Uterus (tissue), 4 donors: Measurements from ENCODE around the gene FOXM1. TPM values are rescaled to one million over a fixed set of nuclear protein-coding genes. Genes with fewer than 3 reads are reported as not detected.

ENCODE experiments used
- DNase-seq, 2 donors: peaks; one replicate each; pipeline ENCODE4 v3.0.0-alpha.2; 2019 to 2020
- H3K27ac ChIP-seq, 2 donors: fragments of 200-600 bp; sonication (generic); 1 replicate in 1 of 2; 2 replicates in 1 of 2; pipeline ENCODE4 v1.5.1; 2016 to 2018
- H3K27me3 ChIP-seq, 2 donors: fragments of 200-600 bp; sonication (generic); one replicate each; pipeline ENCODE4 v1.5.1; 2018 to 2019; ENCODE audit warnings: control low read depth in 1 of 2
- H3K36me3 ChIP-seq, 2 donors: fragments of 200-600 bp; sonication (generic); one replicate each; pipeline ENCODE4 v1.5.1; 2019; ENCODE audit warnings: control low read depth in 1 of 2
- H3K4me1 ChIP-seq, 2 donors: fragments of 200-600 bp; sonication (generic); one replicate each; pipeline ENCODE4 v1.5.1; 2018 to 2019; ENCODE audit warnings: control low read depth in 1 of 2
- H3K4me3 ChIP-seq, 2 donors: fragments of 200-600 bp; sonication (generic); 1 replicate in 1 of 2; 2 replicates in 1 of 2; pipeline ENCODE4 v1.5.1; 2018 to 2019; ENCODE audit warnings: mild to moderate bottlenecking in 1 of 2
- H3K9me3 ChIP-seq, 2 donors: fragments of 200-600 bp; sonication (generic); one replicate each; pipeline ENCODE4 v1.5.1; 2019; ENCODE audit warnings: control low read depth in 1 of 2
- POLR2A ChIP-seq, 2 donors: fragments of 450-650 bp; IDR thresholded peaks; one replicate each; pipeline ENCODE4 v1.6.1; 2016; ENCODE audit warnings: antibody characterized with exemption in 2 of 2, mild to moderate bottlenecking in 1 of 2, moderate library complexity in 1 of 2
- intact Hi-C: fragments of 100-400 bp; cut with DNase I; formaldehyde crosslinking; loops from one replicate; pipeline ENCODE4 v1.15.1; 2023; ENCODE audit warnings: low total_unique reads
- total RNA-seq, 4 donors: library from RNA; depleted of rRNA in 3 of 4; stranded (reverse); fragments of >200 nt in 3 of 4; gene quantifications; one replicate each; pipeline versions ENCODE4 v1.1.0 to v1.2.4, GENCODE V29; 2014 to 2023
- TF ChIP-seq, protein P1 (sequence below), 4 experiments: fragments of 200-600 bp in 2 of 4; fragments of 450-650 bp in 2 of 4; sonication (generic) in 2 of 4; IDR thresholded peaks; one replicate each; pipeline ENCODE4 v1.5.1; 2016 to 2019; ENCODE audit warnings: antibody characterized with exemption in 4 of 4, mild to moderate bottlenecking in 2 of 4, moderate library complexity in 1 of 4
- donor health status: DM: yes; HTN: yes; CAD: no.

The FOXM1 gene
- total RNA-seq, 4 donors from 2014 or later, result 9.6 TPM; not detected in 3

DNA sequence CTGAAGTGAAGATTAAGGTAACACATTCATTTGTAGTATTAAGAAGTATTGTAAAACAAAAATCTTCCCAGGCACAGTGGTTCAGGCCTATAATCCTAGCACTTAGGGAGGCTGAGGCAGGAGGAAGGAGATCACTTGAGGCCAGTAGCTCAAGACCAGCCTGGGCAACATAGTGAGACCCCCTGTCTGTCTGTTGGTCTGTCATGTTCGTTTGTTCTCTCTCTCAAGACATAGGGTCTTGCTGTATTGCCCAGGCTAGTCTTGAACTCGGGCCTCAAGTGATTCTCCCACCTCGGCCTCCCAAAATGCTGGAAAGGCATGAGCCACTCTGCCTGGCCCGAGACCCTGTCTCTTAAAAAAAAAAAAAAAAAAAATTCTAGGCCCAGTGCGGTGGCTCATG is 20.4 kb upstream of the FOXM1 start:
- DNase-seq, result no peak
- intact Hi-C loops, result no loop called here
- Histone ChIP-seq H3K4me1 (peaks cover 0 to 4% of the 10 kb centered on the region in 2 donors), H3K9me3 (no peaks in the 10 kb centered on the region), H3K4me3 (no peak overlapping the region), H3K36me3 (no peaks in the 10 kb centered on the region), H3K27me3 (no peaks in the 10 kb centered on the region), H3K27ac (no peak overlapping the region)
- TF ChIP-seq, protein P1, sequence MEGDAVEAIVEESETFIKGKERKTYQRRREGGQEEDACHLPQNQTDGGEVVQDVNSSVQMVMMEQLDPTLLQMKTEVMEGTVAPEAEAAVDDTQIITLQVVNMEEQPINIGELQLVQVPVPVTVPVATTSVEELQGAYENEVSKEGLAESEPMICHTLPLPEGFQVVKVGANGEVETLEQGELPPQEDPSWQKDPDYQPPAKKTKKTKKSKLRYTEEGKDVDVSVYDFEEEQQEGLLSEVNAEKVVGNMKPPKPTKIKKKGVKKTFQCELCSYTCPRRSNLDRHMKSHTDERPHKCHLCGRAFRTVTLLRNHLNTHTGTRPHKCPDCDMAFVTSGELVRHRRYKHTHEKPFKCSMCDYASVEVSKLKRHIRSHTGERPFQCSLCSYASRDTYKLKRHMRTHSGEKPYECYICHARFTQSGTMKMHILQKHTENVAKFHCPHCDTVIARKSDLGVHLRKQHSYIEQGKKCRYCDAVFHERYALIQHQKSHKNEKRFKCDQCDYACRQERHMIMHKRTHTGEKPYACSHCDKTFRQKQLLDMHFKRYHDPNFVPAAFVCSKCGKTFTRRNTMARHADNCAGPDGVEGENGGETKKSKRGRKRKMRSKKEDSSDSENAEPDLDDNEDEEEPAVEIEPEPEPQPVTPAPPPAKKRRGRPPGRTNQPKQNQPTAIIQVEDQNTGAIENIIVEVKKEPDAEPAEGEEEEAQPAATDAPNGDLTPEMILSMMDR (IDR thresholded peaks at IDR 0.05), result no peak
- TF ChIP-seq POLR2A (IDR thresholded peaks at IDR 0.05), result no peak

DNA sequence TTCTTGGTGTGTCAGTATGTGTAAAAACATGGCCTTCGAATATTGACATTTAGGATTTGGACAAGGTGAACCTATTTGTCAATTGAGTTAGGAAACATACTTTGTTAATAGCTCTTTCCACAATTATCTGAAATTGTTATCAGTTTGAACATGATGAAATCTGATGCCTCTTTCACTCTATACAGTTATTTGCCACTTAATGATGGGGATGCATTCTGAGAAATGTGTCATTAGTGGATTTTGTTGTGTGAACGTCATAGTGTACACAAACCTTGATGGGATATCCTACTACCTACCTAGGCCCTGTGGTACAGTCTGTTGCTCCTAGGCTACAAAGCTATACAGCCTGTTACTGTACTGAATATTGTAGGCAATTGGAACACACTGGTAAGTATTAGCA is 18.5 kb upstream of the FOXM1 start:
- Histone ChIP-seq H3K27me3 (no peaks in the 10 kb centered on the region), H3K4me1 (peaks cover 0 to 4% of the 10 kb centered on the region in 2 donors)
- intact Hi-C loops, result no loop called here

DNA sequence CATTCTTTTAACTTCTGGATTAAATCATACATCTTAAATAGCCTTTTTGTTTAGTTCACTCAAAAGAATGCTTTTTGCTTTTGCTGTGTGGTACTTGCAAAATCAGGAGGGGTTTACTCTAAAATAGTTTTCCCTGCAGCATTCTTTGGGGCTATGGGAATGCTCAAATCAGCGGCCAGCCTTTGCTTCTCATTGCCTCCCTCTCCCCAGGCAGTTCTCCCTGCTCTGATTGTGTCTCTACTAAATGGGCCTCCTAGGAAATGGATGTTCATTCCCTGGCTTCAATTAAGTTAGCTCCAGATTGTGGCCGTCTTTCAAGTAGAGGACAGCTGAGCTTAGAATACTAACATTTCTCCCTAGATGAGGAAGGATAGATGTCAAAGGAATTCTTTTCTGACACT is 18.1 kb upstream of the FOXM1 start:
- Histone ChIP-seq H3K27ac (peak overlapping the region in 1 of 2 donors; percentile 37), H3K4me1 (peaks cover 0 to 4% of the 10 kb centered on the region in 2 donors)
- intact Hi-C loops, result no loop called here

More for the DNA sequence above, 18.5 kb upstream of the FOXM1 start:
- no peaks in the 10 kb centered on the region for H3K9me3 ChIP-seq
- DNase-seq, result no peak
- peak overlapping the region in 1 of 2 donors; percentile 37 for H3K27ac ChIP-seq
- TF ChIP-seq POLR2A (IDR thresholded peaks at IDR 0.05), result no peak
- TF ChIP-seq, protein P1 (IDR thresholded peaks at IDR 0.05), result no peak
- no peak overlapping the region for H3K4me3 ChIP-seq
- no peaks in the 10 kb centered on the region for H3K36me3 ChIP-seq

DNA sequence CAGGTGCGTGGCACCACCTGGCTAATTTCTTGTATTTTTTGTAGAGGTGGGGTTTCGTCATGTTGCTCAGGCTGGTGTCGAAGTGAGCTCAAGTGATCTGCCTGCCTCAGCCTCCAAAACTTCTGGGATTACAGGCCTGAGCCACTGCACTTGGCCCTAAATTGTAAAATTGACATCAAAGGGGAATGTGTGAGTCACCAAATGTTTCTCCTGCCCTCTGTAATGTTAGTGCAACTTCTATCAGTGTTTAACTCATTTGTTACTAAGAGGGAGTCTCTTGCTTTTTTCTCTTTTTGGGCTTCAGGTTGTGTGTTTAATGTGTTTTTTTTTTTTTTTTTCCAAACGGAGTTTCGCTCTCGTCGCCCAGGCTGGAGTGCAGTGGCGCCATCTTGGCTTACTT is 16.0 kb upstream of the FOXM1 start:
- H3K27ac ChIP-seq, result peak overlapping the region; percentile 91 to 93
- no peaks in the 10 kb centered on the region for H3K27me3 ChIP-seq
- intact Hi-C loops, result no loop called here
- peak; percentile 39 to 42 for DNase-seq
- peaks cover 0 to 4% of the 10 kb centered on the region in 2 donors for H3K4me1 ChIP-seq
- H3K4me3 ChIP-seq, result no peak overlapping the region
- no peaks in the 10 kb centered on the region for H3K36me3 ChIP-seq
- TF ChIP-seq, protein P1 (IDR thresholded peaks at IDR 0.05), result no peak
- no peak for TF ChIP-seq POLR2A (IDR thresholded peaks at IDR 0.05)
- H3K9me3 ChIP-seq, result no peaks in the 10 kb centered on the region

More for the DNA sequence above, 18.1 kb upstream of the FOXM1 start:
- Histone ChIP-seq H3K9me3 (no peaks in the 10 kb centered on the region), H3K4me3 (no peak overlapping the region), H3K36me3 (no peaks in the 10 kb centered on the region), H3K27me3 (no peaks in the 10 kb centered on the region)
- DNase-seq, result no peak
- TF ChIP-seq POLR2A (IDR thresholded peaks at IDR 0.05), result no peak
- TF ChIP-seq, protein P1 (IDR thresholded peaks at IDR 0.05), result no peak

DNA sequence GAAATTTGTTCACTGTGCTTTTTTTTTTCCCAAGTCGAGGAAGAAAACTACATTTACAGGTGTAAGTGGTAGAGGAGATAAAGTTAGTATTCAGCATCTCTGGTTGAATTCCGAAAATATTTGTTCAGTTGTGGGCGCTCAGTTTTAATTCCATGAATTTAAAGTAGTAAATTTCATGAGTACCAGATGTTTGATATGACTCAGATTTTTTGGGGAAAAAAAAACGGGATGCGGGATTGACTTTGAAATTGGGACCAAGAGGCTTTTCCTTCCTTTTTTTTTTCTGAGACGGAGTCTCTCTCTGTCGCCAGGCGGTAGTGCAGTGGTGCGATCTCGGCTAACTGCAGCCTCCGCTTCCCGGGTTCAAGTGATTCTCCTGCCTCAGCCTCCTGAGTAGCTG is 15.3 kb upstream of the FOXM1 start:
- Histone ChIP-seq H3K27ac (peak overlapping the region; percentile 91 to 93), H3K4me3 (peak overlapping the region in 1 of 2 donors; percentile 68), H3K4me1 (peaks cover 0 to 4% of the 10 kb centered on the region in 2 donors), H3K36me3 (no peaks in the 10 kb centered on the region), H3K9me3 (no peaks in the 10 kb centered on the region), H3K27me3 (no peaks in the 10 kb centered on the region)
- no peak for DNase-seq
- no peak for TF ChIP-seq POLR2A (IDR thresholded peaks at IDR 0.05)
- TF ChIP-seq, protein P1 (IDR thresholded peaks at IDR 0.05), result no peak
- intact Hi-C loops, result no loop called here
